ENCODE measurements around the gene GPR119.
A peak's percentile ranks its signal among the peaks of the same experiment; 100 is the strongest.
"Not testable (repeated sequence)": the region's sequence is repeated elsewhere in the genome, so short reads cannot be mapped to it uniquely, and the experiment has no call there.

GPR119 gene

DNA sequence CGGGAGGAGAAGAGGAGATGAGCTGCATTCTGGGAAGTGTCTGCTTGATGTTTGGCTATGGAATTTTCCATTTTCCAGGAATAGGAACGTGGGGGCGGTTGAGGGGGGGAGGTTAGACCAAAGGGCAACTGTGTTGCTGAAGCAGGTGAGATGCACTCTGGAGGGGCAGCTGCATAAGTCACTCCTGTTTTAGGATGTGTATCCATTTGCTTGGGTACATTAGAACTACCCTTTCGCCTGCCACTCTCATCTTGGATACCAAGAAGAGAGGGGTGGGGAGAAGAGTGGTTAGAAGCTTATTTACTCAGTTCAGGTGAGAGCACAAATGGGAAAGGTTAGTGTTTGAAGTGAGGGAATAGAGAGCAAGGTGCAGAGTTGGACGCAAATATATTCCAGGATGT is 934 bp upstream of the GPR119 start:
- no peak for DNase-seq (ENCODE audit: low read depth)
- TF ChIP-seq CTCF (conservative IDR thresholded peaks at IDR 0.05; ENCODE audit: low read depth, low read length) = no peak
- no peak overlapping the region for H3K4me3 ChIP-seq (ENCODE audit: low read length)

DNA sequence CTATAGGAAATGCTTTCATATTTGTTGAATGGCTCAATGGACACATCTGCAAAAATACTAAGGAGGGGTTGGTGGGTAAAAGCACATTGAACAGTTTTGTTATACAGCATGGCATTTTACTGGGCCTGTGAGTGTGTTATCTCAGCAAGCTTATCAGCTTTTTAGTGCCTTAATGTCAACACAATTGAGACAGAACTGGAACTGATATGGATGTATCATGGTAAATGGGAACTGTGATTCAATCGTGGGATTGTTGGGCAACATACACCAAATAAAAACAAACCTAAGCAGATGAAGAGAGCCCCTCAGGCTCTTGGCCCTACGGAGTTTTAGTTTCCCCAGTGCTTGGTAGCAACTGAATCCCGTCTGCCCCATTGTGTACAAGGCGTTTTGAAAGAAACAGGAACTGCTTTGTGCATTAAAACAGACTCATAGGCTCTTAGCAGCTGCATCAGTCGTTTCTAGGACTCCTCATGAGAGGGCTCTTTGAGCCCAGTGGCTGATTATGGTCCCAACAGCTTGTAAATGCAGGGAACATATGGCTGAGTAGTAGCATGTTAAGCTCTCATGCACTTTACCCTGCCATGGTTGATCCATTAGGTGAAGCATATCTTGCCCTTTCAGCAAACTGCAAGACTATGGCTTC is 7.3 kb downstream of the GPR119 start:
- no peak overlapping the region for H3K4me3 ChIP-seq (ENCODE audit: low read length)
- TF ChIP-seq CTCF (conservative IDR thresholded peaks at IDR 0.05; ENCODE audit: low read depth, low read length) = no peak
- DNase-seq (ENCODE audit: low read depth) = no peak

DNA sequence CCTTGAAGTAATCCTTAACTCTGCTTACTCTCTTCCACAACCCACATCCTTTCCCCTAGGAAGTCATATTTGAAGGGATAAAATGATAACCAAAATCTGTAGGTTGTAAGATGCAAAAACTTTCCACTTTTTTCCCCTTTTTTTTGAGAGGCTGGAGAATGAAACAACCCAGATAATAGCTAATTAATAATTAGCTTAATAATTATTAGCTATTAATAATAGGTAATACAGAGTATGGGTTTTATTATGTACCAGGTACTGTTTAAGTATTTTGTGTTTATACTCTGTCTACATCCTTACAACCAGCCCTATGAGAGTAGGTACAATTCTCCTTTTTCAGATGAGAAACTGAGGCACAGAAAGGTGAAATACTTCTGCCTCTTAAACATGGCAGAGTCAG is 9.4 kb downstream of the GPR119 start:
- no peak overlapping the region for H3K4me3 ChIP-seq (ENCODE audit: low read length)
- no peak for TF ChIP-seq CTCF (conservative IDR thresholded peaks at IDR 0.05; ENCODE audit: low read depth, low read length)
- no peak for DNase-seq (ENCODE audit: low read depth)

GRCh38 chrX:130352050-130352449 is 33.4 kb downstream of the GPR119 start:
- not testable (repeated sequence) for H3K4me3 ChIP-seq (ENCODE audit: low read length); DNase-seq (ENCODE audit: low read depth)

GRCh38 chrX:130351567-130351966 is 33.9 kb downstream of the GPR119 start:
- no peak for DNase-seq (ENCODE audit: low read depth)
- no peak for TF ChIP-seq CTCF (conservative IDR thresholded peaks at IDR 0.05; ENCODE audit: low read depth, low read length)
- no peak overlapping the region for H3K4me3 ChIP-seq (ENCODE audit: low read length)

DNA sequence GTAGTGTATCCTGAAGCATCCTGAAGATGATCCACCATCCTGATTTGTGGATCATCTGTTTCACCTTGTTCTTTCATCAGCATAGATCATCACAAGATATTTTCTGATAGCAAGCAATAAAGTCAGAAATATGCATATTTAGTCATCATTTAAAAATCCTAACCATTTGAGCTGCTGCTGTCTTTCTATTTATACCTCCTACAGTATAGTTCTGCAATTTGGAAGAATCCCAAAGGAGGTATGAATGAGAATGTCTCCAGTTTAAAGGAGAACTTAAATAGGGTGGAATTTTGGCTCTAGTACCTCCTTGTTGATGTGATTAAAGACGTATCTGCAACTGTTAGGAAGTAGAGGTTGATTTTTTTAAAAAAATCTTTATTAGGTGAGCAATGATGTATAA is 38.2 kb downstream of the GPR119 start:
- no peak for TF ChIP-seq CTCF (conservative IDR thresholded peaks at IDR 0.05; ENCODE audit: low read depth, low read length)
- no peak for DNase-seq (ENCODE audit: low read depth)
- no peak overlapping the region for H3K4me3 ChIP-seq (ENCODE audit: low read length)

- H3K4me3 ChIP-seq (ENCODE audit: low read length) = no peak overlapping the region
- DNase-seq (ENCODE audit: low read depth) = no peak
- no peak for TF ChIP-seq CTCF (conservative IDR thresholded peaks at IDR 0.05; ENCODE audit: low read depth, low read length)
Measured at GRCh38 chrX:130343411-130343810, 42.1 kb downstream of the GPR119 start.

GRCh38 chrX:130340271-130340670 is 45.2 kb downstream of the GPR119 start:
- peak overlapping the region; percentile 81 for H3K4me3 ChIP-seq (ENCODE audit: low read length)
- no peak for DNase-seq (ENCODE audit: low read depth)
- TF ChIP-seq CTCF (conservative IDR thresholded peaks at IDR 0.05; ENCODE audit: low read depth, low read length) = no peak
